Measurements from ENCODE around the gene HOXB2. TPM values are rescaled to one million over a fixed set of nuclear protein-coding genes. Genes with fewer than 3 reads are reported as not detected.

HOXB2 gene
- total and polyA plus RNA-seq, 9 of the 15 experiments (the other 6 are each of a cell fraction or from before 2014, with no cell fraction given): 2.1 to 97.7 (median 21.2) TPM

DNA sequence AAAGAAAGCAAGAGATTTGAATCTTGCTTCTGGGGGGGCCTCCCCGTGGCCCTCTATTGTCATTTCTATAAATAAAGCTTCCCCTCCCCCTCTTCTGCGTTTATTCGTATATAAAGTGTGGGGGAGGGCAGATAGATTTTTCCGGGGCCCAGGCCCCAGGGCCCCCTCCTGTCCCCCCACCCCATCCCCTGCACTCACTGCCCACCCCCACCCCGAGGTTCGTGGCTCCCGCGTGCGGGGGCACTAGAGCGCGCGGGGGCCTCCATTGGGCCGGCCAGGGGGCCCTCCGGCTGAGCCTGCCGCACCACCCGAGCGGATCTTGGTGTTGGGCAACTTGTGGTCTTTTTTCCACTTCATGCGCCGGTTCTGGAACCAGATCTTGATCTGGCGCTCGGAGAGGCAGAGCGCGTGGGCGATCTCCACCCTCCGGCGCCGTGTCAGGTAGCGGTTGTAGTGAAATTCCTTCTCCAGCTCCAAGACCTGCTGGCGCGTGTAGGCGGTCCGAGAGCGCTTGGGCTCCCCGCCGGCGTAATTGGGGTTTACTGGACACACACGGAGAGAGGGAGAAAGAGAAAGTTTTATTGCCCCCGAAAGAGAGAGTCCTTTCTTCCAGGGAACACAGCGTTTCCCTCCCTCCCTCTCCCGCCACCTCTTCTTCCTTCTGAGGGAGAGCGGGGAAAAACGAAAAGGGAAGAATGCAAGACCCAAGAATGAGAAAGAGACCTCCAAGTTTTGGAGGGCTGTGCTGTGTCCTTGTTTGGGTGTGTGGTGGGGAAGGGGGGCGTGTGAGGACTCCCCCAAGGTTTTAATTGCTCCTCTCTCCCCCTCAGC is 31.8 kb upstream of the HOXB2 start (continued):
- TF ChIP-seq, protein P1, sequence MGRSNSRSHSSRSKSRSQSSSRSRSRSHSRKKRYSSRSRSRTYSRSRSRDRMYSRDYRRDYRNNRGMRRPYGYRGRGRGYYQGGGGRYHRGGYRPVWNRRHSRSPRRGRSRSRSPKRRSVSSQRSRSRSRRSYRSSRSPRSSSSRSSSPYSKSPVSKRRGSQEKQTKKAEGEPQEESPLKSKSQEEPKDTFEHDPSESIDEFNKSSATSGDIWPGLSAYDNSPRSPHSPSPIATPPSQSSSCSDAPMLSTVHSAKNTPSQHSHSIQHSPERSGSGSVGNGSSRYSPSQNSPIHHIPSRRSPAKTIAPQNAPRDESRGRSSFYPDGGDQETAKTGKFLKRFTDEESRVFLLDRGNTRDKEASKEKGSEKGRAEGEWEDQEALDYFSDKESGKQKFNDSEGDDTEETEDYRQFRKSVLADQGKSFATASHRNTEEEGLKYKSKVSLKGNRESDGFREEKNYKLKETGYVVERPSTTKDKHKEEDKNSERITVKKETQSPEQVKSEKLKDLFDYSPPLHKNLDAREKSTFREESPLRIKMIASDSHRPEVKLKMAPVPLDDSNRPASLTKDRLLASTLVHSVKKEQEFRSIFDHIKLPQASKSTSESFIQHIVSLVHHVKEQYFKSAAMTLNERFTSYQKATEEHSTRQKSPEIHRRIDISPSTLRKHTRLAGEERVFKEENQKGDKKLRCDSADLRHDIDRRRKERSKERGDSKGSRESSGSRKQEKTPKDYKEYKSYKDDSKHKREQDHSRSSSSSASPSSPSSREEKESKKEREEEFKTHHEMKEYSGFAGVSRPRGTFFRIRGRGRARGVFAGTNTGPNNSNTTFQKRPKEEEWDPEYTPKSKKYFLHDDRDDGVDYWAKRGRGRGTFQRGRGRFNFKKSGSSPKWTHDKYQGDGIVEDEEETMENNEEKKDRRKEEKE (IDR thresholded peaks at IDR 0.05; ENCODE audit: borderline replicate concordance in 1 of 2, control insufficient read depth in 1 of 2, low read depth in 2 of 2, low read length in 1 of 2): no peak
- TF ChIP-seq BCOR (IDR thresholded peaks at IDR 0.05) (no peak), TEAD1 (CRISPR knock-in tag; IDR thresholded peaks at IDR 0.05) (no peak), HNRNPUL1 (IDR thresholded peaks at IDR 0.05; ENCODE audit: low read length) (no peak), ZNF121 (CRISPR knock-in tag; conservative IDR thresholded peaks at IDR 0.05) (no peak), ARHGAP35 (IDR thresholded peaks at IDR 0.05; ENCODE audit: partially characterized antibody) (no peak), SREBF2 (CRISPR knock-in tag; IDR thresholded peaks at IDR 0.05) (no peak), TAF1 (IDR thresholded peaks at IDR 0.05; ENCODE audit: control insufficient read depth, extremely low read depth, insufficient read depth, low read length, severe bottlenecking) (peak; percentile 40), SRSF9 (IDR thresholded peaks at IDR 0.05; ENCODE audit: borderline replicate concordance, low read depth, low read length) (no peak), NFIX (CRISPR knock-in tag; IDR thresholded peaks at IDR 0.05; ENCODE audit: low read depth) (no peak), WHSC1 (IDR thresholded peaks at IDR 0.05; ENCODE audit: low read length) (no peak), DMBX1 (CRISPR knock-in tag; IDR thresholded peaks at IDR 0.05; ENCODE audit: borderline replicate concordance) (no peak; the same call in 1 of the 2 replicates), MYC (IDR thresholded peaks at IDR 0.05; ENCODE audit: low read depth, low read length) (peak; percentile 59), MYC (CRISPR knock-in tag; IDR thresholded peaks at IDR 0.05; ENCODE audit: borderline replicate concordance, low read depth) (no peak), TCFL5 (CRISPR knock-in tag; conservative IDR thresholded peaks at IDR 0.05) (no peak), CREB1 (IDR thresholded peaks at IDR 0.05) (no peak; the same call in 1 of the 2 replicates), CREB1 (CRISPR knock-in tag; IDR thresholded peaks at IDR 0.05) (no peak), EP400 (IDR thresholded peaks at IDR 0.05) (peak; percentile 28; the same call in 1 of the 2 replicates), MECOM (CRISPR knock-in tag; IDR thresholded peaks at IDR 0.05) (no peak)
- TF ChIP-seq, protein P2, sequence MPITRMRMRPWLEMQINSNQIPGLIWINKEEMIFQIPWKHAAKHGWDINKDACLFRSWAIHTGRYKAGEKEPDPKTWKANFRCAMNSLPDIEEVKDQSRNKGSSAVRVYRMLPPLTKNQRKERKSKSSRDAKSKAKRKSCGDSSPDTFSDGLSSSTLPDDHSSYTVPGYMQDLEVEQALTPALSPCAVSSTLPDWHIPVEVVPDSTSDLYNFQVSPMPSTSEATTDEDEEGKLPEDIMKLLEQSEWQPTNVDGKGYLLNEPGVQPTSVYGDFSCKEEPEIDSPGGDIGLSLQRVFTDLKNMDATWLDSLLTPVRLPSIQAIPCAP (CRISPR knock-in tag; IDR thresholded peaks at IDR 0.05; ENCODE audit: borderline replicate concordance): no peak
- TF ChIP-seq, protein P3, sequence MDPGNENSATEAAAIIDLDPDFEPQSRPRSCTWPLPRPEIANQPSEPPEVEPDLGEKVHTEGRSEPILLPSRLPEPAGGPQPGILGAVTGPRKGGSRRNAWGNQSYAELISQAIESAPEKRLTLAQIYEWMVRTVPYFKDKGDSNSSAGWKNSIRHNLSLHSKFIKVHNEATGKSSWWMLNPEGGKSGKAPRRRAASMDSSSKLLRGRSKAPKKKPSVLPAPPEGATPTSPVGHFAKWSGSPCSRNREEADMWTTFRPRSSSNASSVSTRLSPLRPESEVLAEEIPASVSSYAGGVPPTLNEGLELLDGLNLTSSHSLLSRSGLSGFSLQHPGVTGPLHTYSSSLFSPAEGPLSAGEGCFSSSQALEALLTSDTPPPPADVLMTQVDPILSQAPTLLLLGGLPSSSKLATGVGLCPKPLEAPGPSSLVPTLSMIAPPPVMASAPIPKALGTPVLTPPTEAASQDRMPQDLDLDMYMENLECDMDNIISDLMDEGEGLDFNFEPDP (CRISPR knock-in tag; IDR thresholded peaks at IDR 0.05): no peak
- TF ChIP-seq, protein P4, sequence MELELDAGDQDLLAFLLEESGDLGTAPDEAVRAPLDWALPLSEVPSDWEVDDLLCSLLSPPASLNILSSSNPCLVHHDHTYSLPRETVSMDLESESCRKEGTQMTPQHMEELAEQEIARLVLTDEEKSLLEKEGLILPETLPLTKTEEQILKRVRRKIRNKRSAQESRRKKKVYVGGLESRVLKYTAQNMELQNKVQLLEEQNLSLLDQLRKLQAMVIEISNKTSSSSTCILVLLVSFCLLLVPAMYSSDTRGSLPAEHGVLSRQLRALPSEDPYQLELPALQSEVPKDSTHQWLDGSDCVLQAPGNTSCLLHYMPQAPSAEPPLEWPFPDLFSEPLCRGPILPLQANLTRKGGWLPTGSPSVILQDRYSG (tag; conservative IDR thresholded peaks at IDR 0.05; ENCODE audit: low read depth): no peak
